Fibroblast of villous mesenchyme (primary cell): Measurements from ENCODE around the gene TSKU. TPM values are rescaled to one million over a fixed set of nuclear protein-coding genes. Genes with fewer than 3 reads are reported as not detected.
A peak's percentile ranks its signal among the peaks of the same experiment; 100 is the strongest.

ENCODE experiments used
- DNase-seq: peaks from one replicate; pipeline ENCODE4 v3.0.0-alpha.2; 2010; ENCODE audit warnings: low read depth
- H3K4me3 ChIP-seq: 2 replicates; pipeline ENCODE4 v1.5.1; 2011; ENCODE audit warnings: low read depth, mild to moderate bottlenecking, low read length
- total RNA-seq: library from RNA; depleted of rRNA; stranded (reverse); fragments of >200 nt; gene quantifications from 2 replicates; pipeline ENCODE4 v1.2.3, GENCODE V29; 2012
- TF ChIP-seq, protein P1 (sequence below): IDR thresholded peaks from 2 replicates; pipeline ENCODE4 v1.5.1; 2012; ENCODE audit warnings: low read depth, mild to moderate bottlenecking, low read length; ENCODE audit not compliant: insufficient read depth

TSKU gene
- total RNA-seq, 1 donor: 18.6 TPM

DNA sequence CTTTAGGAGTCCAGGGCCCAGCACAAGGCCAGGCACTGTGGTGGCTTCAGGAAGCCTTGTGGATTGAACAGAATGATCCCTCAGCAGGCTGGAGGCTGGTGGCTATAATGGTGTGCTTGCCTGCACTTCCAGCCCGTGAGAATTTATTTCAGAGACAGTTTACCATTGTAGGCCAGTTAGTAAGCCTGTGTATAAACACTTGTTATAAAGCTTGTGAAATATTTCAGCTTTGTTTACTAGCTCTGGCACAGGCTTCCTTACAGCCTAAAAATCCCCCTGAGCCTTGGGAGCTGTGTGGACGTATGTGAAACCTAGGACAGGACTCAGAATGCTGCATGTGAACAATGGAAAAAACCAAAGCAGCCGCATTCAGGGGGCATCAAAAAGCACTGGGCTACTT is 51.0 kb downstream of the TSKU start:
- DNase-seq: peak; percentile 81
- TF ChIP-seq, protein P1, sequence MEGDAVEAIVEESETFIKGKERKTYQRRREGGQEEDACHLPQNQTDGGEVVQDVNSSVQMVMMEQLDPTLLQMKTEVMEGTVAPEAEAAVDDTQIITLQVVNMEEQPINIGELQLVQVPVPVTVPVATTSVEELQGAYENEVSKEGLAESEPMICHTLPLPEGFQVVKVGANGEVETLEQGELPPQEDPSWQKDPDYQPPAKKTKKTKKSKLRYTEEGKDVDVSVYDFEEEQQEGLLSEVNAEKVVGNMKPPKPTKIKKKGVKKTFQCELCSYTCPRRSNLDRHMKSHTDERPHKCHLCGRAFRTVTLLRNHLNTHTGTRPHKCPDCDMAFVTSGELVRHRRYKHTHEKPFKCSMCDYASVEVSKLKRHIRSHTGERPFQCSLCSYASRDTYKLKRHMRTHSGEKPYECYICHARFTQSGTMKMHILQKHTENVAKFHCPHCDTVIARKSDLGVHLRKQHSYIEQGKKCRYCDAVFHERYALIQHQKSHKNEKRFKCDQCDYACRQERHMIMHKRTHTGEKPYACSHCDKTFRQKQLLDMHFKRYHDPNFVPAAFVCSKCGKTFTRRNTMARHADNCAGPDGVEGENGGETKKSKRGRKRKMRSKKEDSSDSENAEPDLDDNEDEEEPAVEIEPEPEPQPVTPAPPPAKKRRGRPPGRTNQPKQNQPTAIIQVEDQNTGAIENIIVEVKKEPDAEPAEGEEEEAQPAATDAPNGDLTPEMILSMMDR: no peak
- no peak overlapping the region for H3K4me3 ChIP-seq

DNA sequence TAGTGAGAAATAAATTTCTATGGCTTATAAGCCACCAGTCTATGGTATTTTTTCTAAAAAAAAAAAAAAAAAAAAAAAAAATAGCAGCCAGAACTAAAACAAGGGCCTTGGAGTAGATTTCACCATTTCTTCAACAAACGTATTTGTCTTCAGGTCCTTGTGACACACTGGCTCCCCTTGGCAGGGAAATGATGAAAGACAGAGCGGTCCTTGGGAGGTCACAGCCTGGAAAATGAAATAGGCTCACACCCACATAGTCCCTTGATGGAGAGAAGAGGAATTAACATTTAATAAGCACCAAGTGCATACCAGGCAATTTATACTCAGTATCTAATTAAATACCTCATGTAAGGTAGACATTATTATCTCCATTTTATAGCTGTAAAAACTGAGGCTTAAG is 51.9 kb downstream of the TSKU start:
- TF ChIP-seq, protein P1: no peak

DNA sequence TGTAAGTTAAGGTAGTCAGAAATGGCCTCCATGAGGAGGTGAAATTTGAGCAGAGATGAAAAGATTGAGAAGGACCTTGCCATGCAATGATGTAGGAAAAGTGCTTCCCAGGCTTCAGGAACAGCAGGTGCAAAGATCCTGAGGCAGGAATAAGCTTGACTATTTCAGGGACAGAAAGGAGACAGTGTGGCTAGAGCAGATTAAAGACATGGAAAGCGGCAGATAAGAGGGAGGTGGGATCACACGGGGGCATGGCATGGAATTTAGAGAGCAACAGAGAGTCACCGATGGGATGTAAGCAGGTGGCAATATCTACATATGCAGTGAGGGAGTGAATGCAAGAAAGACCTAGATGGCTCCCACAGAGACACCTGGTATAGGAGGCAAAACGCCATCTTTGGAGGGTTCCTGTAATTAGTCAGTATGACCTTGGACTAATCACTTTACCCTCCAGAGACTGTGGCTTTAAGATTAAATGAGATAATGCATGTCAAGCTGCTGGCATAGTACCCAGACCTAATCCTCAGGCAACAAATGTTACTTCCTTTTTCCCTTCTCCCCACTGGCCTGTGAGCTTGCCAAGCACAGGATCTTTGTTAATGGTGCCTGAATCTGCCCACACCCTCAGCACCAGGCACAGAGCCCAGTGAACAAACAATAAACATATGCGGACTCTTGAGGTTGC is 52.9 kb downstream of the TSKU start:
- peak; percentile 74 for DNase-seq
- TF ChIP-seq, protein P1: no peak
- H3K4me3 ChIP-seq: no peak overlapping the region

More for the DNA sequence above, 51.9 kb downstream of the TSKU start:
- H3K4me3 ChIP-seq: no peak overlapping the region
- no peak for DNase-seq

DNA sequence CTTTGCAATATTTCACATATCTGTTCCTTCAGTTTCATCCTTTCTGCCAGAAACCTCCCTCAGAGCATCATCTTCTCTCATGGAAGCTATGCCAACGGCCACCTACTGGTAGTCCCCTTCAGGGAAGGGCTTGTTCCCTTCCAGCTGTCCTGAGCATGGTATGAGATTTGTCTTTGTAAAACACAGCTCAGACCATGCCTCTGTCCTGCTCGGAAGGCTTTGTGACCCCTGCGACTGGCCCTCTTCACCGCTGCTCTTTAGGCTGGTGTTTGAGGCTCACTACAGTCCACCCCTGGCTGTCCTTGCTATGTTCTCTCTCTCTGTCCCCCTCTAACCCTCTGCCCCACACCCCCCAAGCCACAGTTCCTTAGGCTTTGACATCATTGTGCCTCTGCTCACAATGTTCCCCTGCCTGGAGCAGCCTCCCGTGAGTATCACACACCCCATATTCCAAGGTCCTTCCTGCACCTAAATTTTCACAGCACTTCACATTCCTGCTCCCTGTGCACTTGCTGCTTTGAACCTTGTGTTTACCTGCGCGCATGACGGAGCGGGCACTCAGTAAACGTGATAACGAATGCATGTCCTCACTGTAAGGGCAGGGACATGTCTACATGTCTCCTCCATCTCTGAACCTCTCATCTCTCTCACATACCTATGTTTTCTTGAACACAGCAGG is 53.6 kb downstream of the TSKU start:
- no peak overlapping the region for H3K4me3 ChIP-seq
- TF ChIP-seq, protein P1: no peak
- DNase-seq: no peak

DNA sequence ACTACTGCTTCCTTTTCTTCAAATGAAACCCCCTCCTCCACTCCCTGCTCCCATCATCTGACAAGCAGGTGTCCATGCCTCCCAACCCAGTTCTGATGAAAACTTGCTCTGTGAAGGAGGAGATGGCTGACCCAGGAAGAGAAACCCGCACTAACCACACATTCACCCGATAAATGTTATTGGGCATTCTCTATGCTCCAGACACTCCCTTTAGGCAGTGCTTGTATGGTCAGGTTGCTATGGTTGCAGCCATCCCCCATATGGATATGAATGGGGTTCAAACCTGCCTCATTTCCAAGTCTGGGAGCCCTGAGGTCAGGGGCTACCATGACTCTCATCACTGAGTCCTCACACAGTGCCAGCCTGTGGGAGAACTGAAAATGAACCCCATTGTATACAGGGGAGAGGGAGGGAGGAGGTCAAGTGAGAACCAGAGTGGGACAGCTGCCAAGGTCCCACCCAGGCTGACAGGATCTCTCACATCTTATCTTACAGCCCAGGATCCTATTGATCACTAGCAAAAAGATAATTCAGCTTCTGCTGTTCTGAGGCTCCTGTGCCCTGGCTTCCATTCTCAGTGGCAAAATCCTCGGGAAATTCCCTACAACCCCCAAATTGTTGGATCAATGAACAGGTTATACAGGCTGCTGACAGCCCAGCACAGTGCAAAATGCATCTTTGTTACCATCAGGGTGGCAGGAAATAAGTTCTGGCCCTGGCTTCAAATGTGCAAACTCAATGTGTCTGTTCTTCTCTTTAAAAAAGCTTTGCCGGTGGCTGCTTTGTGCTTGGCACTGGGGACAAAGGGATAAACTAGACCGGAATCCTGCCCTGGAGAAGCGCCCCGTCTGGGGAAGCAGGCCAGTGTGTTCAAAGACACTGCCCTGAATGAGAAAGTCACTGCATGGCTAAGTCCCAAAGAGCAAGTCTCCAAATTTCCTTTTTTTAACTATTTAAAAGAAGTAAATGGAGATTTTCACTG is 54.8 kb downstream of the TSKU start:
- no peak overlapping the region for H3K4me3 ChIP-seq
- DNase-seq: no peak
- TF ChIP-seq, protein P1: no peak

DNA sequence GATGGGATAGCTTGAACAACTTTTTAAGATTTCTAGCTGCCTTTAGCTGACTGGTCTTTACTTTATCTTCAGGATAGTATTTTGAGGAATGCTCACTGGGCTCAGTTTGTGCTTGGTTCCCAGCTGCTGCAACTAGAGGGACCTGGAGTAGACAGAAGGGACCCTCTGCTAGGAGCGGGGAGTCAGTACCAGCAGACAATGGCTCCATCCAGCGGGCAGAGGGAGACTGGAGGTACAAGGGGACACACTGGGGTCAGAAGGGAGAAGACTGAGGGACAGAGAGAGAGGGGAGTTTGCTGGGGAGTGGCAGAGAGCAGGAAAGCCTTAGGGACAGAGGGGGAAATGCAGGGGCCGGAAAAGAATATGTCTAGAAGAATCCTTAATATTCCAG is 55.5 kb downstream of the TSKU start:
- DNase-seq: no peak
- no peak overlapping the region for H3K4me3 ChIP-seq
- TF ChIP-seq, protein P1: peak; percentile 53
